ENCODE measurements around the gene FER.

DNA sequence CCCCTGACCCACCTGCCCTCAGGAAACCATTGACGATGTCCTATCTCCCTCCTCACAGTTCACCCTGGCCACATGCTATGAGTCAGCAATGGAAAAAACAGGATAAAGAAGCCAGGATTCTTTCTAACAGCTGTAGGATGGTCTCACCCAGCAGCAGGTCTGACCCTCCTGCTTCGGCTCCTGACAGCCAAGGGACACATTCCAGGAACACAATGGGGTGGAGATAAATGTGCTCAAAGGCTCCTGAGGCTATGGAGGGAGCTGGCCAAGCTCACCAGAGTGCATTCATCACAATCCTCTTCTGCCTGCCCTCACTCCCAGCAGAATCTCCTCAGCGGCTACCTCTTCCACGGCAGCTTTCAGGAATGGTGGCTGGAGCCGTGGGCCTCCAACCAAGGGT, 491.8 kb downstream of the FER start:
- TF ChIP-seq, protein P1, sequence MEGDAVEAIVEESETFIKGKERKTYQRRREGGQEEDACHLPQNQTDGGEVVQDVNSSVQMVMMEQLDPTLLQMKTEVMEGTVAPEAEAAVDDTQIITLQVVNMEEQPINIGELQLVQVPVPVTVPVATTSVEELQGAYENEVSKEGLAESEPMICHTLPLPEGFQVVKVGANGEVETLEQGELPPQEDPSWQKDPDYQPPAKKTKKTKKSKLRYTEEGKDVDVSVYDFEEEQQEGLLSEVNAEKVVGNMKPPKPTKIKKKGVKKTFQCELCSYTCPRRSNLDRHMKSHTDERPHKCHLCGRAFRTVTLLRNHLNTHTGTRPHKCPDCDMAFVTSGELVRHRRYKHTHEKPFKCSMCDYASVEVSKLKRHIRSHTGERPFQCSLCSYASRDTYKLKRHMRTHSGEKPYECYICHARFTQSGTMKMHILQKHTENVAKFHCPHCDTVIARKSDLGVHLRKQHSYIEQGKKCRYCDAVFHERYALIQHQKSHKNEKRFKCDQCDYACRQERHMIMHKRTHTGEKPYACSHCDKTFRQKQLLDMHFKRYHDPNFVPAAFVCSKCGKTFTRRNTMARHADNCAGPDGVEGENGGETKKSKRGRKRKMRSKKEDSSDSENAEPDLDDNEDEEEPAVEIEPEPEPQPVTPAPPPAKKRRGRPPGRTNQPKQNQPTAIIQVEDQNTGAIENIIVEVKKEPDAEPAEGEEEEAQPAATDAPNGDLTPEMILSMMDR (conservative IDR thresholded peaks at IDR 0.05): no peak
- no peak for TF ChIP-seq ZFX (IDR thresholded peaks at IDR 0.05)
